ENCODE results near the gene PKDCC.
A peak's percentile ranks its signal among the peaks of the same experiment; 100 is the strongest.

The PKDCC gene

DNA sequence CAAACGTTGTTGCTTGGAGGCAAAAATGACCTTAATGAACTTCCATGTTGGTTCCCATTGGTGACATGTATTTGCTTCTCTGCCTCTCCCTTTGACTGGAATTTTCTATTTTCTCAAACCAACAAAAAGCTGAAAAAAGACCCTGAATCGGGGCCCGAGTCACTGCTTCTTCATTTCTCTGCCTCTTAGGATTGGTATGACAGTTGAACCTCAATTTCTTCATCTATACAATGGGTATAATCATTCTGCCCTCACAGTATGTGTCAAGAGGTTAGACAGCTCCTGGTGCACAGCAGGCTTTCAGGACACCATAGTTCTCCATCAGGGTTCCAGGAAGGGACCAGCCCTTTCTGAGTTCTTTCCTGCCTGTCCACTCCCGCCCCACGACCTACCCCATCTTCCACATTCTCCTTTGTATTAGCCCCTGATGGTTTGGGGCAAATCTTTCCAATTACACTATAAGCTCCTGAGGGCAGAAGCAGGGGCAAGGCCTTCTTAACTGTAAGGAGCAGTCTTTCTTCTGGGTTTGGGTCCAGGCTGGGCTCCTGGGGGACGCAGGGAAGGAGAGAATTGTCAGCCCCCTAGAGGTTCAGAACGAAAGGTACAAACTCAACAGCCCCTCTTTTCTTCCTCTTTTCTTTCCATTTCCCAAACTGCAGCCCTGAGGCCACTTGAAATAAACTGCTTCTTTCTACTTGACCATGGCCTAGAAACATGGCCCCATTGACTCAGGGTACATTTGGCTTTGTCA lies 6.3 kb upstream of the PKDCC start:
- no peak overlapping the region for H3K4me2 ChIP-seq
- H4K20me1 ChIP-seq, result no peaks in the 10 kb centered on the region
- no peak overlapping the region for H3K27ac ChIP-seq
- H3K36me3 ChIP-seq, result no peaks in the 10 kb centered on the region
- no peak for TF ChIP-seq Cebpa-rat (IDR thresholded peaks at IDR 0.05)
- no peaks in the 10 kb centered on the region for H3K9me3 ChIP-seq
- H3K4me1 ChIP-seq, result peaks cover 52% of the 10 kb centered on the region
- no peaks in the 10 kb centered on the region for H3K27me3 ChIP-seq
- H3K9ac ChIP-seq, result no peak overlapping the region
- no peak overlapping the region for H3K4me3 ChIP-seq

DNA sequence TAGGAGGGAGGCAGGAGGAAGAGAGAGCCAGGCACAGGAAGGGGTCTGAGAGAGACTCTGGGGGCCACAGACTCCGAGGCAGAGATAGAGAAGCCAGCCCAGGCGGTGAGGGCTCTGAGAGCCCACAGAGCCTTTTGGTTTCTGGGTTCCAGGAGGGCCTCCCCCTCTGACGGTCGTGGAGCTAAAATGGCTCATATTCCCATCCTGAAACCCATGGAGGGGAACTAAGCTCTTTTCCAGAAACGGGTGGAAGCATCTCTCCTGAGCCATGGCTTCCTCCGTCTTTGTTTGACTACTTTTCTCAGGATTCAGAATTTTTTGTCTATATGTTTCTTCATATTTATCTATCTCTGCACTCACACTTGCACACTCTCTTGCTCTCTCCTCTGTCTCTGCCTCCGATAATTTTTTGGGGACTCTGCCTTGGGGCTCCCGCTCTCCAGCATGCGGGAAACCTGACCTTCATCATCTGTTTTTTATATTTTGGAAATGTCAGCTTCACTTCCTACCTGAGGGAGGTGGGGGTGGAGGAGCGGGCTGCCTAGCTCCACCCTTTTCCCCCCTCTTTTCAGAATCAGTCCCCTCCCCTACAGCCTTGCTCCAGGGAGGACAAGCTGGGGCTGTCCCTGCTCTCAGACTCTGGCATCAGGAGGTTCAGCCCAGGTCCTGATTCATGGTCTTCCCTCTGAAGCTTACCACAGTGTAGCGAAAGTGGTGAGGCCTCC lies 5.0 kb upstream of the PKDCC start:
- peak overlapping the region; percentile 39 for H3K4me2 ChIP-seq
- H4K20me1 ChIP-seq, result no peaks in the 10 kb centered on the region
- H3K27me3 ChIP-seq, result no peaks in the 10 kb centered on the region
- no peak for TF ChIP-seq Cebpa-rat (IDR thresholded peaks at IDR 0.05)
- H3K36me3 ChIP-seq, result no peaks in the 10 kb centered on the region
- H3K9me3 ChIP-seq, result no peaks in the 10 kb centered on the region
- H3K9ac ChIP-seq, result no peak overlapping the region
- no peak overlapping the region; the same call in 1 of the 2 replicates for H3K27ac ChIP-seq
- no peak overlapping the region for H3K4me3 ChIP-seq
- peaks cover 53% of the 10 kb centered on the region for H3K4me1 ChIP-seq

DNA sequence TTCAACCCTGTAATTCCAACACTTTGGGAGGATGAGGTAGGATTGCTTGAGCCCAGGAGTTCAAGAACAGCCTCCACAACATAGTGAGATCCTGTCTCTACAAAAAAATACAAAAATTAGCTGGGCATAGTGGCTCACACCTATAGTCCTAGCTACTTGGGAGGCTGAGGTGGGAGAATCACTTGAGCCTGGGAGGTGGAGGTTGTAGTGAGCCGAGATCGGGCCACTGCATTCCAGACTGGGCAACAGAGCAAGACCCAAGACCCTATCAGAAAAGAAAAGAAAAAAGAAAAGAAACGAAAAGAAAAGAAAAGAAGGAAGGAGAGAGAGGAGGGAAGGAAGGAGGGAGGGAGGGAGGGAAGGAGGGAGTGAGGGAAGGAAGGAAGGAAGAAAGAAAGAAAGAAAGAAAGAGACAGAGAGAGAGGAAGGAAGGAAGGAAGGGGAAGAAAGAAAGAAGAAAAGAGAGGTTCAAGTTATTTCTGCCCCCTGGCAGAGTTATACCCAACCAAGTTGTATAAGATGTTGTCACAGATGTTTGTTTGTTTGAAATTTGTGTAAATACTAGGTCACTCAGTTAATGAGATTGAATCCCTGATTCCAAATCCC lies 3.9 kb upstream of the PKDCC start:
- Histone ChIP-seq H3K27me3 (no peaks in the 10 kb centered on the region), H4K20me1 (peaks cover 2% of the 10 kb centered on the region; the same call in 1 of the 2 replicates), H3K9ac (no peak overlapping the region), H3K4me1 (peaks cover 53% of the 10 kb centered on the region), H3K9me3 (no peaks in the 10 kb centered on the region), H3K27ac (no peak overlapping the region), H3K4me3 (no peak overlapping the region), H3K36me3 (no peaks in the 10 kb centered on the region), H3K4me2 (peak overlapping the region; percentile 89; the same call in 1 of the 2 replicates)
- no peak for TF ChIP-seq Cebpa-rat (IDR thresholded peaks at IDR 0.05)

DNA sequence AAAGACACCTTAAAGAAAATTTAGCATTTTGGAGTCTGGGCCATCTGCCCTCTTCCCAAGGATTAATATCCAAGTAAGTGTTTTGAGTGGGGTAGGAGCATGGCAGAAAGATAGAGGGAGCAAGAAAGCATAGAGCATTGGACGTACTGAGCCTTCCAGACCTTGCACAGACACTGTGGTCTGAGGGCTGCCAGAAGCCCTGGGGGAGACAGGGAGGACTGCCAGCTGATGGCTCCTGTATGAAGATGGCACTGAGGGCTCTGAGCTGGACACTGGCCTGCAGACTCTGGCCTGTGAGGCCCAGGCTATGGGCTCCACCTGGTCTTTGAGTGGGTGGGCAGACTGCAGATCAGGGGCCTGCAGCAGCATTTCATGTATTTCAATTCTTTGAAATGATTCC lies 2.9 kb upstream of the PKDCC start:
- Histone ChIP-seq H3K27ac (peak overlapping the region; percentile 95; the same call in 1 of the 2 replicates), H3K4me3 (no peak overlapping the region), H3K36me3 (no peaks in the 10 kb centered on the region), H4K20me1 (peaks cover 13% of the 10 kb centered on the region), H3K27me3 (no peaks in the 10 kb centered on the region), H3K4me1 (peaks cover 59% of the 10 kb centered on the region), H3K9ac (peak overlapping the region; percentile 96; the same call in 1 of the 2 replicates), H3K9me3 (no peaks in the 10 kb centered on the region), H3K4me2 (peak overlapping the region; percentile 89)
- TF ChIP-seq Cebpa-rat (IDR thresholded peaks at IDR 0.05), result no peak

DNA sequence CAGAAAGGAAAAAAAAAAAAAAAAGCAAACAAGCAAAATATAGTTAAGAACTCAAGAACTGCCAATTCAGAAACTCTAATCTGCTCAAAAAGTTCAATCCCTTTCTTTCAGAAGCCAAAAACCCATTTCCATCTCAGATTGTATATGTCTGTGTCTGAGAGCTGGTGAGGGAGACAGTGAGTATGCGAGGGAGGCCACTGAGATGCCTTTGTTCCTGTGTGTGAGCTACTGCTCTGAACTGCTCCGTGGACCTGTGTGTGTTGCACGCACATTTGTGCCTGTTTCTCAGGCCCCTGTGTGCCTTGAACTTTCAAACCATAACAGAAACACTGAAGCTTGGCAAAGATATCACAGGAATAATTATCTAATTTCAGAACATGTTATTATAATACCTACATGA lies 2.5 kb upstream of the PKDCC start:
- no peak for TF ChIP-seq Cebpa-rat (IDR thresholded peaks at IDR 0.05)
- H3K4me1 ChIP-seq, result peaks cover 63% of the 10 kb centered on the region

DNA sequence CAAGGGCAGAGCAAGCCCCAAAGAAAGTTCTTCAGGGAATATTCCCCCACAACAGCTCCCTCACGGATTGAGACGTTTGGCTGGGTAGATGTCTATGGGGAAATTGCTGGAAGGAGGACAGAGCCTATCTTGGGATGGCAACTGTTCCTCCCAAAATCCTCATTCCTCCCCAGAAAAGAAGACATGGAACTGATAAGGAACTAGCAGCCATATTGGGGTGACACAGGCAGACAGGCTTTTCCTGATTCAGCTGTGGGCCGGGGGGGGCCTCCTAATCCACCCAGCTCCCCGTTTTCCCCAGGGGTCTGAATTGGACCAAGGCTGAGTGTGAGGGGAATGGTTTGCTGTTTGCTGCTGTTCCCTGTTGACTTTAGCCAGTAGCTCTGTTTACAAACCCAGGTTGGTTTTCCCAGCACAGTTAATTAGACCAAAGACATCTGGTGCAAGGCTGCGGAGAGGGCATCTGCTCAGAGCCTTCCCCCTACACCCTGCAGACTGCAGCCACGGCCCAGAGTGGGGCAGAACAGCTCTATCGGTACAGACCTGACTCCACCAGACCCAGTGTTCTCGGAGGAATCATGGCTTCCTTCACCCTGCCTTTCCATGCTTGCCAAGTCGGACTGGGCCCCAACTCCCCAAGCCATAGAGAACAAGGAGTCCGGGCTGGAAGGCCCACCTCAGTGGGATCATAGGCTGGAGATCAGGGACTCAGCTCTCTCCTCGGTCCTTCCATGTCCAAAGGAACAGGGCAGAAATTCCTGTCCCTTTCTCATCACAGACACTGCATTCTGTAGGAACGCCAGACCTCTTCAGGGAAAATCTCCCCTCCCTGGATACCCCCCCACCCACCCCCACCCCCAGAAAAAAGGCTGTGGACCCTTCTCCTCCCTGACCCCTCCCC lies 1.7 kb upstream of the PKDCC start:
- H3K36me3 ChIP-seq, result no peaks in the 10 kb centered on the region
- H3K9ac ChIP-seq, result peak overlapping the region; percentile 96
- peak overlapping the region; percentile 89 for H3K4me2 ChIP-seq

More for the DNA sequence above, 2.5 kb upstream of the PKDCC start:
- H3K4me3 ChIP-seq, result no peak overlapping the region
- peak overlapping the region; percentile 95 for H3K27ac ChIP-seq
- H3K36me3 ChIP-seq, result no peaks in the 10 kb centered on the region
- no peaks in the 10 kb centered on the region for H3K27me3 ChIP-seq
- peaks cover 17% of the 10 kb centered on the region for H4K20me1 ChIP-seq
- peak overlapping the region; percentile 96; the same call in 1 of the 2 replicates for H3K9ac ChIP-seq
- peak overlapping the region; percentile 89 for H3K4me2 ChIP-seq
- no peaks in the 10 kb centered on the region for H3K9me3 ChIP-seq

DNA sequence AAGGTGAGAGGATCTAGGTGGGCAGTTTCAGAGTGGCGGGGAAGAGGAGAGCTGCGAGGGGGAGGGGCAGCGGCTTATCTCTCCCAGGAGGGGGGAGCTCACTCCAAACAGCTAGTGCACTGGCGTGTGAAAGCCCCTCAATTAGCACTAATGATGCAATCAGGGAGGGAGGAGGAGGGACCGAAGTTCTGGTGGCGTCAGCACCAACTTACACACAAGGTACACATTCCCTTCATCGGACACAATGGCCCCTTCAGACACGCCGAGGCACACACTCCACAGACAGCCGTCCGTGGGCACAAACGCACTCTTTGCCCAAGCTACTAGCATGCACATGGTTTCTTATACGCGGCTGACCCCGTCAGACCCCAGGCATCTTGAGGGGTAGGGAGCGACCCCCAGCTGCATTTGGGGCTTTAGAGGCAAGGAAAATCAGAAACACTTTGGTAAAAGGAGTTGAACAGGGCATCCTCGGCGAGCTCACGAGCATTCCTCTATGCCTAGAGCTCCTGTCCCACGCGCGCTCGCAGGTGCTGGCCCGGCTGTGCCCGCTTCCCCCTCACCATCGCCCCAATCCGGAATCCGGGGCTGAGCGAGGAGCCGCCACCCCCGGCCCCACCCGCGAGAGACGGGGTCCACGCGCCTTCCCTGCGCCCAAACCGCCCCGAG lies 868 bp upstream of the PKDCC start:
- peak overlapping the region; percentile 88 for H3K4me3 ChIP-seq
- H3K27ac ChIP-seq, result peak overlapping the region; percentile 95
- H3K27me3 ChIP-seq, result no peaks in the 10 kb centered on the region
- peak overlapping the region; percentile 96 for H3K9ac ChIP-seq
- H3K4me2 ChIP-seq, result peak overlapping the region; percentile 89
- peaks cover 73% of the 10 kb centered on the region for H3K4me1 ChIP-seq
- peaks cover 33% of the 10 kb centered on the region for H4K20me1 ChIP-seq
- H3K9me3 ChIP-seq, result no peaks in the 10 kb centered on the region
- peaks cover 5% of the 10 kb centered on the region; the same call in 1 of the 2 replicates for H3K36me3 ChIP-seq
- TF ChIP-seq Cebpa-rat (IDR thresholded peaks at IDR 0.05), result peak; percentile 85

More for the DNA sequence above, 1.7 kb upstream of the PKDCC start:
- Histone ChIP-seq H3K9me3 (no peaks in the 10 kb centered on the region), H3K27ac (peak overlapping the region; percentile 95), H3K4me3 (peak overlapping the region; percentile 88; the same call in 1 of the 2 replicates), H3K27me3 (no peaks in the 10 kb centered on the region), H4K20me1 (peaks cover 24% of the 10 kb centered on the region), H3K4me1 (peaks cover 64% of the 10 kb centered on the region)
- no peak for TF ChIP-seq Cebpa-rat (IDR thresholded peaks at IDR 0.05)

DNA sequence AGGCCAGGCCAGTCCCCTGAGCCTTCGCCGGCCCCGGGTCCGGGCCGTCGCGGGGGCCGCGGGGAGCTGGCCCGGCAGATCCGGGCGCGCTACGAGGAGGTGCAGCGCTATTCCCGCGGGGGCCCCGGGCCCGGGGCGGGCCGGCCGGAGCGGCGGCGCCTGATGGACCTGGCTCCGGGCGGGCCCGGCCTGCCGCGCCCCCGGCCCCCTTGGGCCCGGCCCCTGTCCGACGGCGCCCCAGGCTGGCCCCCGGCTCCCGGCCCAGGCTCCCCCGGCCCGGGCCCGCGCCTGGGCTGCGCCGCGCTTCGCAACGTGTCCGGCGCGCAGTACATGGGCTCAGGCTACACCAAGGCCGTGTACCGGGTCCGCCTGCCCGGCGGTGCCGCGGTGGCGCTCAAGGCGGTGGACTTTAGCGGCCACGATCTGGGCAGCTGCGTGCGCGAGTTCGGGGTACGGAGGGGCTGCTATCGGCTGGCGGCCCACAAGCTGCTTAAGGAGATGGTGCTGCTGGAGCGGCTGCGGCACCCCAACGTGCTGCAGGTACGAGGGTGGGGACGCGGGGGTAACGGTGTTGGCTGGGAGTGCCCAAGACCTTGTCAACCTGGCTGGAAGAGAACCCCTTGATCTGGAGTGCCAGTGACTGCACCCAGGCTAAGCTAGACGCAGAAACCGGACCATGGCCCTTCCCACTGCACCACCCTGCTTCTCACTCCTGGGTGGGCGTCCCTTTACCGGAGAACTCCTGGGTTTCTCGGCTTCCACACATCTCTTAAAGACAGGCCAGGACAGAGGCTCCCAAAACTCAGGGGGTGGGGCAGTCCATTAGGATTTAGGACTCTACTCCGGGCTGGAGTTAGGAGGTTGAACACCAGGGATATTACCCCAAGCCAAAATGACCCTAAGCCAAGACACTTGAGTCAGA lies 739 bp downstream of the PKDCC start:
- Histone ChIP-seq H4K20me1 (peaks cover 49% of the 10 kb centered on the region), H3K27me3 (no peaks in the 10 kb centered on the region), H3K4me1 (peaks cover 76% of the 10 kb centered on the region), H3K9me3 (no peaks in the 10 kb centered on the region), H3K36me3 (peaks cover 21% of the 10 kb centered on the region), H3K4me3 (peak overlapping the region; percentile 88), H3K27ac (peak overlapping the region; percentile 95), H3K9ac (peak overlapping the region; percentile 93), H3K4me2 (peak overlapping the region; percentile 88)
- TF ChIP-seq Cebpa-rat (IDR thresholded peaks at IDR 0.05), result no peak
